ENCODE results near the gene C1orf159.

DNA sequence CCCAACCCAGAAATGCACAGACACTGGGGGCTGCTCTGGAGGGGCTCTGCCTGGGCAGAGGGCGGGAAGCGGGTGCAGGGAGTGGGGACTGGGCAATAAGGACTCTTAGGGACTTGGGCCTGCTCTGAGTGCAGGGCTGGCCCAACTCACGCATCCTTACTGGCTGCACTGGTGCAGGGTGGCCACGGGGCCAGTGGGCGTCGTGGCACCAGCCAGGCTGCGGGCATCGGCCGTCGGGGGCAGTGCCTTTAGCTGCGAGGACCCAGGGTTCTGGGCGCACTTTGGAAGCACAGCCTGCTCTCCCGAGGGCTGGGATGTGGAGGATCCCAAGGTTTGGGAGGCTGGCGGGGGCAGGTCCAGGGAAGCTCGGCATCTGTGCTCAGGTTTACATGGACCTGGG is 30.7 kb upstream of the C1orf159 start:
- no peak for TF ChIP-seq CTCF (IDR thresholded peaks at IDR 0.05 in 4 of 5, conservative IDR thresholded peaks at IDR 0.05 in 1 of 5)
- no peak for TF ChIP-seq POLR2A (IDR thresholded peaks at IDR 0.05)

All from gastrocnemius medialis (tissue), 4 donors.